Pons (tissue), 1 donor: ENCODE results near the gene NEXN.
"Not testable (repeated sequence)": the region's sequence is repeated elsewhere in the genome, so short reads cannot be mapped to it uniquely, and the experiment has no call there.

Experiments
- DNase-seq: peaks from one replicate; pipeline ENCODE4 v3.0.0-alpha.2; 2016; ENCODE audit warnings: low spot score

NEXN gene

DNA sequence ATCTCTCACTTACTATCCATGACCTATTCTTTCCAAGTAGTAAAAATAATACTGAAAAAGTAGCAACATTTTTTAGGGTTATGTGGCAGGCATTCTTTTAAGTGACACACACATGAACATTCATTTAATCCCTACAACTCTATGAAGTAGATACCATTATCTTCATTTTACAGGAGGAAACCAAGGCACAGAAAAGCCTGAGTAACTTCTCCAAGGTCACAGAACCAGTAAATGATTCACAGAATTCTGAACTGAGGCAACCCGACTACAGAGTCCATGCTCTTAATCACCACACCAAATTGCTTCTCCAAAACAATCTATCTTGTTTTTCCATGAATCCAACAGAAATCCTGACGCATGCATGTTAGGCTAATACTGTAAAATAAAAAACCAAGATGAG is 73.0 kb downstream of the NEXN start:
- DNase-seq = no peak

DNA sequence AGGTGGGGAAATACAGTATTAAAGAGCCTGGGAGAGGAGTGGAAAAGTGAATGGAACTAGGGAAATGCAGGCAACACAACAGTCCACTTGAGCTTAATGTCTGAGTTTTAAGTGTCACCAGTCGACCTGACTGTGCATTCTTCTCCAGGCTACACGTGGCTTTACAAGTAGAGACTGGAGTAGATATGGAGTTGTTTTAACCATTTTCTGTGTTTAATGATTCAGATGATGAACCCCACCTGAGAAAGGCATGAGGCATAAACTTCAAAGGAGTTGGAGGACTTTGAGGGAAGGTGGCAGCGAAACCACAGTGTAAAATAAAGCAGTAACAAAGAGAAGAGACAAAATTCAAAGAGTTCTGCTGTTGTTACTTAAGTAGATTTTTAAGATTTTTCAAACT is 77.9 kb downstream of the NEXN start:
- no peak for DNase-seq

DNA sequence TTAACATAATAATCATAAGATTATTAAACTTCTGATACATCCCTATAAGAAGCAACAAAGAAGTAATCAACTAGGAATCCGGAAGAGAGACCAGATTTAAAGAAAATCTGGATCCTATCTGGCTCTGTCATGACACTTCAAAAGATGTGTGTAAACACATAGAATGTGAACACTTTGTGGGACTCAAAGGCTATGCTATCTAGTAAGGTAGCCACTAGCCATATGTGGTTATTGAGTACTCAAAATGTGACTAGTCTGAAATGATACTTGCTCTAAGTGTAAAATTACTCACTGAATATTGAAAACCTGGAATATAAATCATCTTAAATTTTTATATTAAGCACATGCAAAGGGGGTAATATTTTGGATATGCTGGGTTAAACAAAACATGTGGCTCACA is 81.8 kb downstream of the NEXN start:
- DNase-seq = no peak

- no peak for DNase-seq
Measured at GRCh38 chr1:77972080-77972479, 83.7 kb downstream of the NEXN start.

DNA sequence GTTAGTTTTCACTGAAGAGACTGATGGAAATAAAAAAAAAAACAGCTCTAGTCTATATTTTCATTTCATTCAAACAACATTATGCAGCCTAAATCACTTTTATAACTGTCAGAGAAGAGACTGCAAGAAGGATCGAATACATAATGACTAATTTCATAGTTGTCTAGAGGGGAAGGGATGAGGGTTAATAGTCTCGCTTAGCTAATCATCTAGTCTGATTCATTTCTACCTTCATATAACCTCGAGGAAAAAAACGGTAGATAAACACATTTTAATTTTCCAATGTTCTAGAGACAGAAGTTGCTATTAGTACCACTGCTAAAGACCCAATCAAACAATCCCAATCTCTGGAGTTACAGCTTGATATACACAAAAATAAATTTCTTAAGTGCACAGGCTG is 87.0 kb downstream of the NEXN start:
- no peak for DNase-seq

- no peak for DNase-seq
Measured at GRCh38 chr1:77975907-77976306, 87.5 kb downstream of the NEXN start.

- DNase-seq = no peak
Measured at GRCh38 chr1:77976433-77977076, 88.1 kb downstream of the NEXN start.

DNA sequence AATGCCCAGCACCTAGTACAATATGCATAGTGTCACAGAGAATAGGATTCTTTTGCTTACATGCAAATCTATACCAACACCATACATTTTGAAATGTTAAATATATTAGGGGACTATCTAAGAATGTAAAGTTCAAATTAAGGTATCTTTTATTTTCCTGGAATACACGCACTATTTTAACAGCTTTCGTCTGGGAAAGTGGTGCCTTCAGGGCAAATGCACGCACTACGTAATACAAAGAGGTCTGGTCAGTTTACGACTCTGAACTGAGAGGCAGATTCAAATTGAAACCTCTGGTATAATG is 89.5 kb downstream of the NEXN start:
- no peak for DNase-seq

DNA sequence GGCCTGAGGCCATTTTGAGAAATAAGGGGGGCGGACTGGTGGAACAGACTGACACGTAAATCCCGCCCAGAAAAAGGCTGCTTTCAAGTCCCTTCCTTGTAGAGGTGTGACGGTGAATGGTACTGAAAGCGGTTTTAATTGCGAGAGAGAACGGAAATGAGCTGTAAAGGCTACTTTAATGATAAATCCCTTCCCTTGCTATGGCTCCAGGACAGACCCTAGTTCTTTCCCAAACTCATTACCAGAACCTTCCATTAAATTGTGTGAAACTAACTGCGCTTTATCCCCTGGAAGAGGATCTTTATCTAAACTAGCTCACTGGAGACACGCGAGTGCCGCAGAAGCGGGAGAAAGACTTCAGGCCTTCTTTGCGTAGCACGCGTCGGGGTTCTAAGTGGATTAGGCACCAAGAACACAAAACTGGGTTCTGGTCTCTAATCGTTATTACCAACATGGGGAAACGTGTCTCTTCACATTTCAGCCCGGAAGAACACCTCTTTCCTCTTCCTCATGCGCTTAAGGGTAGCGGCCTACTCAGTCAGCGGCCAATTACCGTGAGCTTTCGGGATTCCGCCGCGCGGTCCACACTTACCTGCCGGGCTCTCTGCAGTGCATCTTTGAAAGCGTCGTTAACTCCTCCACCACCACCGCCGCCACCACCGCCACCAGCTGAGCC is 90.0 kb downstream of the NEXN start:
- peak; percentile 84 for DNase-seq

GRCh38 chr1:77978969-77979876 is 90.8 kb downstream of the NEXN start, which contains the start of gene FUBP1:
TSS of gene FUBP1 (minus strand) at chr1:77979072. CDS start at chr1:77979004, 68 bp downstream.
- peak; percentile 97 for DNase-seq

- not testable (repeated sequence) for DNase-seq
Measured at GRCh38 chr1:77983352-77983996, 95.0 kb downstream of the NEXN start.

DNA sequence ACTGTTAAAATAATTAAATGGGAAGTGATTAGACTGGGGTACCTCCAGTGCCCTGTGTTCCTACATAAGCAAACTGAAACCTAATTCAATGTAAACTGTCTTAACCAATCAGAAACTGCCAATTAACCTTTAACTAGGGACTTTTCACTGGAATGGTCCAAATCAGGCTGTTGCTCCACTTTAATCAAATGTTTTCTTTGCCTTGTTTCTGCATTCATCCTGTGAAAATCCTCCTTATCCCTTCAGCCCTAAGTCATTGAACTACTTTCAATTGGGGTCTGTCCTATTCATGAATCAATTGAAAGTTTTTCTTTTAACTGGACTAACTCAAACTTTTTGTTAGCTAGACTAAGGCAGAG is 95.6 kb downstream of the NEXN start:
- no peak for DNase-seq

DNA sequence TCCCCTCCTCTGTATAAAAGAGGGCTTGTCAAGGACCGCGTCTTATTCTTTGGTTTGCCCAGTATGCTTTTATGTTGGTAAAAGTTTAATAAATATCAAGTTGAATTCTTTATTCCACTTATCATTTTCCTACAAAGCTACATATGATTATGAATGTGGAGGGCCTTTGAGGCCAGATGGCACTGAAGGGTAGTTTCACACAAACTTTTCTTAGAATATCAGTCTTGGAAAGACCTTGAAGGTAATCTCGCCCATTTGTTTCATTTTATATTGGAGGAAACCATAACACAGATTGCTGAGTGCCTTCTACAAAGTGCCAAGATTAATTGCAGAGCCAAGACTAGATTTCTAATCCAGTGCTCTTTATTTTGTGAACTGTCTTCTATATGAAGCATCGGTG is 96.2 kb downstream of the NEXN start:
- DNase-seq = no peak

GRCh38 chr1:77986810-77987209 is 98.4 kb downstream of the NEXN start:
- no peak for DNase-seq

GRCh38 chr1:77987919-77988318 is 99.5 kb downstream of the NEXN start:
- no peak for DNase-seq

GRCh38 chr1:77989744-77990143 is 101.3 kb downstream of the NEXN start:
- no peak for DNase-seq

DNA sequence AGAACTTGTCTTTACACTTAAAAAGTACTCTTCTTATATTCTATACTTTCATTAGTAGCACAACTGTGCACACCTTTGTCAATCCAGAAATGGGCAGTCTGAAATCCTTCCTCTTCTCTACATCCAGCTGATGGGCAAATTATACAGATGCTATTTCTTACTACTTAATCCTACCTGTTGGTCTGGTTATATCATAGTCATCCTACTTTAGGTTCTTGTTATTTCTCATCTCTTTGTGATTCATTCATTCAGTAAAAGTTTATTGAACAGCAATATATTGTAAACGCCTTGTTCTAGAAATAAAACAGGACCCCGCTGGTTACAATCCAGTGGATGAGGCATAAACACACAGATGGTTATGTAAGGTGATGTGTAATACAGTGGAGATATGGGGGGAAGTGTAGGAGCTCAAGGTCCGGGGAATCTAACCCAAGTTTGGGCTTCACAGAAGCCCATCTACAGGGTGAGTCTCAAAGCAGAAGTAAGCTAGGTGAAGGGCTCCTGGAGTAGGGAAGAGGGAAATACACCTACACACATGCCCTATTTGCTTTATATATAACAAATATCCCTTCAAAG is 102.3 kb downstream of the NEXN start:
- DNase-seq = no peak

DNA sequence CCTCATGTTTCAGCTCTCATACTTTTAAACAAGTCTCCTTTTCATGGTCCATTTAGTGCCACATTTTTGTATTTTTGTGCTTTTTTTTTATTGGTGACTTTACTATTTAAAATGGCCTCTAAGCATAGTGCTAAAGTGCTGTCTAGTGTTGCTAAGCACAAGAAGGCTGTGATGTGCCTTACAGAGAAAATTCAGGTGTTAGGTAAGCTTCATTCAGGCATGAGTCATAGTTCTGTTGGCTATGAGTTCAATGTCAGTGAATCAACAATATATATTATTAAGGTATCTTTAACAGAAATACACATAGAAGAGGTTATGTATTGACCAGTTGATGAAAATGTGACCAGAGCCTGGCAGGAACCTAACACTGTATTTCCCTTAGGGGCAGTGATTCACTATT is 103.2 kb downstream of the NEXN start:
- DNase-seq = no peak
